ENCODE data around the gene MTHFD2L. TPM values are rescaled to one million over a fixed set of nuclear protein-coding genes. Genes with fewer than 3 reads are reported as not detected.

The MTHFD2L gene
- total RNA-seq, 4 donors from 2014 or later = 11.4 to 23.7 (median 17.8) TPM

DNA sequence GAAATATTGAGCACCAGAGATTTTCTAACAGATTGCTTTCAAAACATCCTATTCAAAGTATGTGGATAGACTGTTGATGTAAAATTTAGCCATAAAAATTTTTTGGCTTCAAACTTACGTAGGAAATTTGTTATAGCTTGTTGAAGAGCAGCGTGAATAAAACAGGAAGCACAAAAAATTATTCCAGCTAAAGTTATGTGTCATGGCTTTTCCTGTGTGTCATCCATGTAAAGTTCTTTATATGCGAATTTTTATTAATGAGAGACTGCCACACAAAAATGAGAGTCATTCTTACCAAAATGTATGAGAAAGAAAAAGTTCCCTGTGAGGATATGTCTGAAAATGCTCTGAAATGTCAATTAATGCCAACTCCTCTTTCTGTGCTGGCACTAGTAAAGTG is 169.8 kb downstream of the MTHFD2L start:
- TF ChIP-seq POLR2A (IDR thresholded peaks at IDR 0.05) = no peak
- Histone ChIP-seq H3K27ac (no peak overlapping the region), H3K4me3 (no peak overlapping the region), H3K27me3 (no peaks in the 10 kb centered on the region), H3K9me3 (no peaks in the 10 kb centered on the region), H3K36me3 (no peaks in the 10 kb centered on the region), H3K4me1 (no peaks in the 10 kb centered on the region)
- 25 to 40% methylated on average over 3 of the region's 3 CpGs for WGBS, 2 donors
- no peak for DNase-seq (ENCODE audit: low spot score in 2 of 2)

DNA sequence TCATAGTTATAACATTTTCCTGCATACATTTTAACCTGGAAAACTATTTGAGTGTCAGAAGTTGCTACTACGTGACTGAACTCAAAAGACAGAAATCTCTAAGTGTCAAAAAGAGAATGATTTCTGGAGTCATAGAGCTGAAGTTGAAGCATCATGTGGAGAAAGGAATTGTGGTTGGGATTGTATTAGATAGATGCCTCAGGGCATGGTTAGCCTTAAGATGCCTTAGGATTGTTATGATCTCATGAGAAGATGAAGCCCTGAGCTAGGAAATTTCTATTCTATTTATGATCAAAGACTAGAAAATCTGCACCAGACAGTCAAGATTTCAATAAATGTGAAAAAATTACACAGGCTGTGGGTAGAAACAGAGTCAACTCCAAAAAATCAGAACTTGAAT is 170.6 kb downstream of the MTHFD2L start:
- Histone ChIP-seq H3K4me3 (no peak overlapping the region), H3K4me1 (no peaks in the 10 kb centered on the region), H3K9me3 (no peaks in the 10 kb centered on the region), H3K36me3 (no peaks in the 10 kb centered on the region), H3K27me3 (no peaks in the 10 kb centered on the region), H3K27ac (no peak overlapping the region)
- 80 to 81% methylated on average over 1 of the region's 1 CpG for WGBS, 2 donors
- no peak for TF ChIP-seq EP300 (IDR thresholded peaks at IDR 0.05)
- DNase-seq (ENCODE audit: low spot score in 2 of 2) = no peak

- H3K4me1 ChIP-seq = no peaks in the 10 kb centered on the region
- no peak overlapping the region for H3K4me3 ChIP-seq
- no peaks in the 10 kb centered on the region for H3K27me3 ChIP-seq
- no peak overlapping the region for H3K27ac ChIP-seq
- no peaks in the 10 kb centered on the region for H3K9me3 ChIP-seq
- TF ChIP-seq POLR2A (IDR thresholded peaks at IDR 0.05) = no peak
- no peak for TF ChIP-seq EP300 (IDR thresholded peaks at IDR 0.05)
- TF ChIP-seq, protein P1, sequence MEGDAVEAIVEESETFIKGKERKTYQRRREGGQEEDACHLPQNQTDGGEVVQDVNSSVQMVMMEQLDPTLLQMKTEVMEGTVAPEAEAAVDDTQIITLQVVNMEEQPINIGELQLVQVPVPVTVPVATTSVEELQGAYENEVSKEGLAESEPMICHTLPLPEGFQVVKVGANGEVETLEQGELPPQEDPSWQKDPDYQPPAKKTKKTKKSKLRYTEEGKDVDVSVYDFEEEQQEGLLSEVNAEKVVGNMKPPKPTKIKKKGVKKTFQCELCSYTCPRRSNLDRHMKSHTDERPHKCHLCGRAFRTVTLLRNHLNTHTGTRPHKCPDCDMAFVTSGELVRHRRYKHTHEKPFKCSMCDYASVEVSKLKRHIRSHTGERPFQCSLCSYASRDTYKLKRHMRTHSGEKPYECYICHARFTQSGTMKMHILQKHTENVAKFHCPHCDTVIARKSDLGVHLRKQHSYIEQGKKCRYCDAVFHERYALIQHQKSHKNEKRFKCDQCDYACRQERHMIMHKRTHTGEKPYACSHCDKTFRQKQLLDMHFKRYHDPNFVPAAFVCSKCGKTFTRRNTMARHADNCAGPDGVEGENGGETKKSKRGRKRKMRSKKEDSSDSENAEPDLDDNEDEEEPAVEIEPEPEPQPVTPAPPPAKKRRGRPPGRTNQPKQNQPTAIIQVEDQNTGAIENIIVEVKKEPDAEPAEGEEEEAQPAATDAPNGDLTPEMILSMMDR (IDR thresholded peaks at IDR 0.05) = no peak
- H3K36me3 ChIP-seq = no peaks in the 10 kb centered on the region
- no peak for DNase-seq (ENCODE audit: low spot score in 2 of 2)
These were observed 171.4 kb downstream of the MTHFD2L start for GRCh38 chr4:74329307-74329706.

DNA sequence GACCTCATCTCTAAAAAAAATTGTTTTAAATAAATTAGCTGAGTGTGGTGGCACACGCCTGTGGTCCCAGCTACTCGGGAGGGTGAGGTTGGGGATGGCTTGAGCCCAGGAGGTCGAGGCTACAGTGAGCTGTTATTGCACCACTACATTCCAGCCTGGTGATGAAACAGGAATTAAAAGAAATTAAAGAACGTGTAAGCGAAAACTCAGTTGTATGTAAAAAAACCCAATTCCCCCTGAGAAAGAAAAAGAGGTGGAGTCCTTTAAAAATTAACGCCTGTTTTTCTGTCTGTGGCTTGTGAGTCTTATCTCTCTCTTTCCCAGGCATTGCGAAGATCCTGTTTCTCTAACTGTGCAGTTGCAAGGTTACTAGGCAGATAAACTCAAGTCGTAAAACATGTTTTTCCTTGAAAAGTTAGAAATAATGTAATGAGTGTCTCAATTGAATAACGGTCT is 172.4 kb downstream of the MTHFD2L start:
- Histone ChIP-seq H3K4me3 (no peak overlapping the region), H3K27me3 (no peaks in the 10 kb centered on the region), H3K4me1 (no peaks in the 10 kb centered on the region), H3K9me3 (no peaks in the 10 kb centered on the region), H3K36me3 (no peaks in the 10 kb centered on the region), H3K27ac (no peak overlapping the region)
- TF ChIP-seq EP300 (IDR thresholded peaks at IDR 0.05) (no peak), POLR2A (IDR thresholded peaks at IDR 0.05) (no peak)
- TF ChIP-seq, protein P1 (IDR thresholded peaks at IDR 0.05) = no peak
- 63% methylated on average over 9 of the region's 9 CpGs for WGBS, 2 donors
- DNase-seq (ENCODE audit: low spot score in 2 of 2) = no peak

GRCh38 chr4:74331252-74331651 is 173.3 kb downstream of the MTHFD2L start:
- 74 to 81% methylated on average over 2 of the region's 2 CpGs for WGBS, 2 donors
- TF ChIP-seq, protein P1 (IDR thresholded peaks at IDR 0.05) = no peak
- TF ChIP-seq EP300 (IDR thresholded peaks at IDR 0.05) (no peak), POLR2A (IDR thresholded peaks at IDR 0.05) (no peak)

DNA sequence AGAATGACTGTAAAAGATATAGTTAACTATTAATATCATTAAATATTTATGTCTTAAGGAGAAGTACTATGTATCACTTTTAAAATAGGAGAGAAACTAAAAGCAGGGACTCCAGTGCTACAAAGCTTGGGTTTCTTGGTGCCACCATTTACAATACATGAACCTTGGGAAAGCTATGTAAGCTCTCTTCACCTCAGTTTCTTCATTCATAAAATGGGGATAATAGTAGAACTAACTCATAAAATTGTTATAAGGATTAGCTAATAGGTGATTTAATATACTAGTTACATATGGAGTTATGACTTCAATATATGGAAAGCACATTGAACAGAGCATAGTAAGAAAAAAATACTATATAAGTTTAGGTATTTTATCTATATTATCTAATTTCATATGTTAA is 174.0 kb downstream of the MTHFD2L start:
- H3K27ac ChIP-seq = no peak overlapping the region
- DNase-seq (ENCODE audit: low spot score in 2 of 2) = no peak
- H3K27me3 ChIP-seq = no peaks in the 10 kb centered on the region
- no peaks in the 10 kb centered on the region for H3K36me3 ChIP-seq
- no peak overlapping the region for H3K4me3 ChIP-seq
- no peaks in the 10 kb centered on the region for H3K9me3 ChIP-seq
- no peaks in the 10 kb centered on the region for H3K4me1 ChIP-seq
- TF ChIP-seq POLR2A (IDR thresholded peaks at IDR 0.05) (no peak), EP300 (IDR thresholded peaks at IDR 0.05) (no peak)
- TF ChIP-seq, protein P1 (IDR thresholded peaks at IDR 0.05) = no peak

More at GRCh38 chr4:74331252-74331651, 173.3 kb downstream of the MTHFD2L start:
- H3K4me3 ChIP-seq = no peak overlapping the region
- DNase-seq (ENCODE audit: low spot score in 2 of 2) = no peak
- no peaks in the 10 kb centered on the region for H3K36me3 ChIP-seq
- no peaks in the 10 kb centered on the region for H3K27me3 ChIP-seq
- no peak overlapping the region for H3K27ac ChIP-seq
- no peaks in the 10 kb centered on the region for H3K4me1 ChIP-seq
- no peaks in the 10 kb centered on the region for H3K9me3 ChIP-seq
